Natural killer cell treated with Interleukin-12 subunit alpha and Interleukin-12 subunit beta and Interleukin-15 and Interleukin-18, amount 100 ng/mL, for 72 hours (primary cell): ENCODE measurements around the gene SERPINB12. TPM values are rescaled to one million over a fixed set of nuclear protein-coding genes. Genes with fewer than 3 reads are reported as not detected.

Source experiments
- ATAC-seq, 2 donors: fragments of 150-1000 bp; cut with Tn5 transposase in 1 of 2; sonication (Bioruptor Pico), chemical (Tn5 transposase) in 1 of 2; 2 replicates each; pipeline ENCODE4 v1.10.0; 2021
- DNase-seq: peaks from one replicate; pipeline ENCODE4 v3.0.0; 2022; ENCODE audit warnings: low spot score
- H3K27ac Mint-ChIP-seq, 2 donors: 1 replicate in 1 of 2; 2 replicates in 1 of 2; pipeline ENCODE4 v1.8.0; 2022; ENCODE audit warnings: mixed read lengths in 2 of 2, mild to moderate bottlenecking in 1 of 2, moderate library complexity in 1 of 2
- H3K27me3 Mint-ChIP-seq, 2 donors: 1 replicate in 1 of 2; 2 replicates in 1 of 2; pipeline ENCODE4 v1.8.0; 2022; ENCODE audit warnings: mixed read lengths in 2 of 2
- H3K36me3 Mint-ChIP-seq: one replicate; pipeline ENCODE4 v1.8.0; 2022; ENCODE audit warnings: mixed read lengths
- H3K4me1 Mint-ChIP-seq, 2 donors: 1 replicate in 1 of 2; 2 replicates in 1 of 2; pipeline ENCODE4 v1.8.0; 2022; ENCODE audit warnings: low read depth in 2 of 2, mixed read lengths in 2 of 2, mild to moderate bottlenecking in 1 of 2
- H3K4me3 Mint-ChIP-seq: one replicate; pipeline ENCODE4 v1.8.0; 2022; ENCODE audit warnings: mixed read lengths
- H3K9me3 Mint-ChIP-seq: 2 replicates; pipeline ENCODE4 v1.8.0; 2022; ENCODE audit warnings: mixed read lengths
- total RNA-seq, 2 donors: library from RNA; stranded (reverse); gene quantifications; one replicate each; pipeline ENCODE4 v1.2.3, GENCODE V29; 2022

SERPINB12 gene, protein sequence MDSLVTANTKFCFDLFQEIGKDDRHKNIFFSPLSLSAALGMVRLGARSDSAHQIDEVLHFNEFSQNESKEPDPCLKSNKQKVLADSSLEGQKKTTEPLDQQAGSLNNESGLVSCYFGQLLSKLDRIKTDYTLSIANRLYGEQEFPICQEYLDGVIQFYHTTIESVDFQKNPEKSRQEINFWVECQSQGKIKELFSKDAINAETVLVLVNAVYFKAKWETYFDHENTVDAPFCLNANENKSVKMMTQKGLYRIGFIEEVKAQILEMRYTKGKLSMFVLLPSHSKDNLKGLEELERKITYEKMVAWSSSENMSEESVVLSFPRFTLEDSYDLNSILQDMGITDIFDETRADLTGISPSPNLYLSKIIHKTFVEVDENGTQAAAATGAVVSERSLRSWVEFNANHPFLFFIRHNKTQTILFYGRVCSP
- total RNA-seq = not detected

DNA sequence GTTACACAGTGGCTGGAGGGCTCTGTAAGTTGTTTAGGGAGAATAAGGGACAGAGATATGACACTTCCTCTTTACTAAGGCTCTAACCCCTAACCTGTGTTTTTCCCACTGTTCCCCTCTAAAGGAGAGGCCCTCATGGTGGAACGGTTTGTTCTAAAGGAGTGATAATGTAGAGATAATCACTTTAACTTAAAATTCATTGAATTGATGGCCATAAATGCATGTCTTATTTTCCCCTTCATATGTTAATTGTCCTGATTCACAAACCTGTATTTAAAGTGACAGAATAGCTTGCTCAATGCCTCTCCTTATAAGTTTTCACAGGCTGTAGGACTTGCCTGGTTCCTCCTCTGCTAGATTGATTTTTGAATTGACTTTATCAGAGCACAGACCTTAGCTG is at the start of gene SERPINB12:
TSS of gene SERPINB12 (plus strand) at position 301 of the 400 bp plus-strand sequence. CDS start 13,791 bp downstream, outside the sequence.
- Mint-ChIP-seq H3K9me3 (no peaks in the 10 kb centered on the region), H3K4me1 (no peaks in the 10 kb centered on the region), H3K27me3 (peaks cover 21 to 33% of the 10 kb centered on the region in 2 donors), H3K36me3 (no peaks in the 10 kb centered on the region), H3K4me3 (no peak within 1 kb of the TSS), H3K27ac (no peak within 1 kb of the TSS)
- ATAC-seq (no peak), DNase-seq (no peak)

DNA sequence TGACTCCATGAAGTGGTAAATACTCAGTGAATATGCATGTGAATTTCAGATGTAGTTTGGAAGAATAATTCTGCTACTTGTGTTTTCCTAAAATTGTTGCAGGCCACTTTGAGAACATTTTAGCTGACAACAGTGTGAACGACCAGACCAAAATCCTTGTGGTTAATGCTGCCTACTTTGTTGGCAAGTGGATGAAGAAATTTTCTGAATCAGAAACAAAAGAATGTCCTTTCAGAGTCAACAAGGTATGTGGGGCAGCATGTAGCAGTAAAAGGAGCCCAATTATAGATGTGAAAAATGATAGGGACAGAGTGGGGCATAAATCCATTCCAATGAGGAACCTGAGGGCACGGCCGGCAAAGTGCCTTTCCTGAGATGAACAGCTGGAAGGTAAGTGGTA is 49.3 kb upstream of the SERPINB12 start:
- no peak overlapping the region for H3K27ac Mint-ChIP-seq
- peaks cover 0 to 4% of the 10 kb centered on the region in 2 donors for H3K27me3 Mint-ChIP-seq
- no peak for DNase-seq
- H3K9me3 Mint-ChIP-seq = no peaks in the 10 kb centered on the region
- no peaks in the 10 kb centered on the region for H3K36me3 Mint-ChIP-seq
- no peak overlapping the region for H3K4me3 Mint-ChIP-seq
- no peaks in the 10 kb centered on the region for H3K4me1 Mint-ChIP-seq
- no peak for ATAC-seq

DNA sequence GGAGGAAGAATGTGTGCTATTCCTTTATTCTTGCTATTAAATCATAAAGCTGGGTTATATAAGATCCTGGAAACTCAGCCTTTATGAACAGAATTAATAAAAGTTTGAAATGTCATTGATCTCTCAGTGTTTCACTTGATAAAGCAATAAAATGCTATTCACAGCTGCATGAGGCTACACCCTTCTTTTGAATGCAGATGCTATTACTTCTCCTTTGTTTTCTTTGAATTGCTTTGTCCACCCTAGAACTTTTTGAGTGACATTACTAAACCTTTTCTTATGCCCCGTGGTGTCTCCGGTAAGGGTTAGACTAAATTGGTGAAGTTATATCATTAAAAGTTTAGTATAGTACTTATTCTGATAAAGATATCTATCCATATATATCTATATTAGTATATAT is 46.5 kb upstream of the SERPINB12 start:
- Mint-ChIP-seq H3K27me3 (no peaks in the 10 kb centered on the region), H3K9me3 (no peaks in the 10 kb centered on the region), H3K27ac (no peak overlapping the region), H3K4me3 (no peak overlapping the region), H3K4me1 (no peaks in the 10 kb centered on the region), H3K36me3 (no peaks in the 10 kb centered on the region)
- DNase-seq = no peak
- ATAC-seq = no peak

DNA sequence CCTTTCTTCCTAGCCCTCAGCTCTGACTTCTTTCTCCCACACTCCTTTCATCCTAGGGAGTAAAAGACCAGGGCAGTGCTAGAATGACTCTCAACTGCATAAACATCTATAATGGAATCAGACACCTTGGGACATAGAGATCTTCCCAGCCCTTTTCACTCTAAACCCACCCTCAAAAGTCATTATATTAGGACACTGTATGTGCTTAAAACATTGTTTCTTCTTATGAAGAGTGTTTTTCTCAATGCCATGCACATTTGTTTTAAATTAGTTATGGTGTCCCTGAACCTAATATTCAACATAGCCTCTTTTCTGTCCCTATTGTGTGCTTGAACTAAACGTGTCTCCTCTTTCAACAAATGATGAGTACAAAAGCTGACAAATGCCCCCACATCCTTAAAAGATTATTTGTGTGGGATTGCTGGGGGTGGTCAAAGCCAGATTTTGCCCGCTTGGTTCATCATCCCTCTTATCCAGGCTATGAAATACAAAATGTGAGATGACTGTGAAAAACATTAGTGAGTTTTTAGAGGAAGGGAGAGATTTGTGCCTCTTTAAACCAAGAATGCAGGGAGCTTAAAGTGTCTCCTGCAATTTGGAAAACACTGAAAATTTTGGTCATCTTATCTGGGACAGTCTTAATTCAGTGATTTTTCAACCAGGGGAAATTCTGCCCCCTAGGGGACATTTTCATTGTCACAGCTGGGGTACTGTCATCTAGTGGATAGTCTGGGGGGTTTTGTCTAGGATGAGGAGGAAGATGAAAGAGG is 36.4 kb upstream of the SERPINB12 start:
- peaks cover 20 to 31% of the 10 kb centered on the region in 2 donors for H3K27me3 Mint-ChIP-seq
- no peak overlapping the region for H3K27ac Mint-ChIP-seq
- DNase-seq = no peak
- no peak overlapping the region for H3K4me3 Mint-ChIP-seq
- no peaks in the 10 kb centered on the region for H3K9me3 Mint-ChIP-seq
- H3K4me1 Mint-ChIP-seq = no peaks in the 10 kb centered on the region
- no peak for ATAC-seq
- H3K36me3 Mint-ChIP-seq = no peaks in the 10 kb centered on the region

DNA sequence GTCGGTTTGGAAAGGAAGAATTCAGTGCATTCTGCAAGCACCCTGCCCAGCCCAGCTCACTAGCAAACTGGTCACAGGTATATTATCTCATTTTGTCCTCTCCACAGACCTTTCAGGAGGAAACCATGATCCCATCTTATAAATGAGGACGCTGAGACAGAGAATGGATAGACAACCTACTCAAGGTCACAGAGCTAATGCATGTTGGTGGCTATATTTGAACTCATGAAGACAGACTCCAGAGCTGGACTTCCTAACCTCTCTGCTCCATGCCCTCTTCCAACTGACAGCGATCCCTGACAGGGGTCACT is 35.9 kb upstream of the SERPINB12 start:
- DNase-seq (no peak), ATAC-seq (no peak)
- no peaks in the 10 kb centered on the region for H3K9me3 Mint-ChIP-seq
- H3K27me3 Mint-ChIP-seq = peaks cover 20 to 36% of the 10 kb centered on the region in 2 donors
- no peak overlapping the region for H3K27ac Mint-ChIP-seq
- no peaks in the 10 kb centered on the region for H3K36me3 Mint-ChIP-seq
- no peak overlapping the region for H3K4me3 Mint-ChIP-seq
- H3K4me1 Mint-ChIP-seq = no peaks in the 10 kb centered on the region

DNA sequence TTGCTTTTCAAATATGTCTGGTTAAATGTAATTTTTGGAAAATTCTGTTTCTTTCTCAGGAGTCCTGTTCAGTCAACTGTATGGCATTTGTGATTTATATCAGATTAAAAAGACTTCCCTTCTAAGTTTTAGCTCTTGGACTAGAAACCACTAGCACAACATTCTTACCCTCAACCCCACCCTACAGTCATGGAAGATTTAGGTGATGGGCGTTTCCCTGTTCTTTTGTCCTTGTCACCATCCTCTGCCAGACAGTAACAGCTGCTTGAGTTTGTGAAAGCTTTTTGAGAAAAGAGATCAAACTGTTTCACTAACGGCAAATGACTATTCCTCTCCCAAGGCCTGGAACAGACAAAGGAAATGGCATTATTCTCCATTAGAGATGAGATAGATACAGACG is 33.6 kb upstream of the SERPINB12 start:
- no peak overlapping the region for H3K4me3 Mint-ChIP-seq
- no peak for DNase-seq
- H3K4me1 Mint-ChIP-seq = no peaks in the 10 kb centered on the region
- no peaks in the 10 kb centered on the region for H3K36me3 Mint-ChIP-seq
- H3K9me3 Mint-ChIP-seq = no peaks in the 10 kb centered on the region
- H3K27ac Mint-ChIP-seq = no peak overlapping the region
- ATAC-seq = no peak
- H3K27me3 Mint-ChIP-seq = peaks cover 27 to 58% of the 10 kb centered on the region in 2 donors

DNA sequence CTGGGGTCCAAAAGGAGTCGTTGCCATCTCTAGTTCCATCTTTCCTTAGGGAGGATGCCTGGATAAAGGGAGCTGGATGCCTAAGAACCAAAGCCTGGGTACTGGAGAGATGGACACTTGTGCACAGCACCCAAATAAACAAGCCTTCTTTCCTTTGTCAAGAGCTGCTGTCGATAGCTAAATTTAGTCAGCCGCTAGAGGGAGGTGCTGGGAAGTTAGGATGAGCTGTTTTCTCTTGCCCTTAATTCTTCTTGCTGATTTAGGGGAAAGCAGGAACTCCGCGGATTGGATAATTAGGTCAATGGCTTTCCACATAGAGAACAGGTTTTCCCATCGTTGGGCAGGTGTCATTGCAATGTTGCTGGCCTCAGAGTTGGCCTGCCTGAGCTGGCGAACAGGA is 30.9 kb upstream of the SERPINB12 start:
- no peak overlapping the region for H3K27ac Mint-ChIP-seq
- no peak for ATAC-seq
- H3K4me1 Mint-ChIP-seq = no peaks in the 10 kb centered on the region
- no peaks in the 10 kb centered on the region for H3K36me3 Mint-ChIP-seq
- H3K4me3 Mint-ChIP-seq = no peak overlapping the region
- H3K9me3 Mint-ChIP-seq = no peaks in the 10 kb centered on the region
- no peak for DNase-seq
- peaks cover 20 to 47% of the 10 kb centered on the region in 2 donors for H3K27me3 Mint-ChIP-seq

DNA sequence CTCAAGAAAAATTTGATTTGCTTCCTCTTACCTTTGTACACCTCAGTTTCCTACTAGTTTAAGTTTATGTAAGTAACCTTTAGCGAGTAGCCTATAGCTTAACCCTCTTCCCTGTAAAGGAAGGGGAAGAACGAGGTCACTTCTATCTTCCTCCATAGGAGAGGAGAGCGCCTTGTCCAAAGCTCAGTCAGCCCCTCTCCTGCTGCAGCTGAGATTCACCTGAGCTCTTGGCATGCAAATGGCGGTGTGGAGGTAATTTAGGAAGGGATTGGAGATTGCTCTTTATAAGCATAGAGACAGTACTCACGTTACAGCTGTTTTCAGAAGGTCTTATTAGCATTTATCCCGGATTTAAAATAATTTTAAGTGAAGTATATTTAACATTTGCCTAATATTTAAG is 27.8 kb upstream of the SERPINB12 start:
- no peak for DNase-seq
- no peak for ATAC-seq
- Mint-ChIP-seq H3K9me3 (no peaks in the 10 kb centered on the region), H3K27me3 (peaks cover 12 to 41% of the 10 kb centered on the region in 2 donors), H3K27ac (no peak overlapping the region), H3K4me3 (no peak overlapping the region), H3K36me3 (no peaks in the 10 kb centered on the region), H3K4me1 (peaks cover 0 to 4% of the 10 kb centered on the region in 2 donors)

DNA sequence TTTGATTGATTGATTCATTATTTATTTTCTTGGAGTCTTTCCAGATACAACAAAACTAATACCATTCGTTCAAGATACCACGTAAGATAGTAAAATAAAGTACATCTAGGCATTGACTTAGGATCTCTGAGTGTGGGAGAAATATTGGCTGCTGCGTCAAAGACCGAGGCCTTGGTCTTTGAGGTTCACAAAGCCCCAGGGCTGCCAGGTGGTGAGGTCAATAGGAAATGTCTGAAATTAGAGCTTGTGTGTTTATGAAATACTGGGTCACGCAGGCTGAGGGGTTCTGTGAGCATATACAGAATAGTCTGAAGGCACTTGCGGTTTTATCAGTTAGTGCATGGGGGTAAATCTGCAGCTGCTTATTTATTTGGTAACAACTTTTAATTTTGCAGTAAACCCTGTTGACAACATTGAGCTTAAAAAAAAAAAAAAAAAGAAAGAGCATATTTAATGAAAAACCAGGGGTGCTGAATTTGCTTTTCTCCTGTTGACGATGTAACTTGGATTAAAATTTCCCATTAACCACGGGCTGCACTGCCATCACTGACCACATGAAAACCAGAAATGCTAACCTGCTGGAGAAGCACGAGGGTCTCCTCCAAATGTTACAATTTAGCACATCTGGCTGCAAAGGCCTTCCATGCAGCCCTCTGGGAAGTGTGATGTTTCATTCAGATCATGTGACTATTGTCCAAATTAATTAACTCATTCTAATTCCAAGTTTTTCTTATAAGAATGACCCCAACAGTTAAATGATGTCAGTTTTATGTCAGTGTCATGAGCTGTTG is 27.1 kb upstream of the SERPINB12 start:
- no peak for ATAC-seq
- no peak overlapping the region for H3K27ac Mint-ChIP-seq
- no peaks in the 10 kb centered on the region for H3K36me3 Mint-ChIP-seq
- no peak for DNase-seq
- peaks cover 12 to 46% of the 10 kb centered on the region in 2 donors for H3K27me3 Mint-ChIP-seq
- H3K4me1 Mint-ChIP-seq = peaks cover 0 to 4% of the 10 kb centered on the region in 2 donors
- H3K4me3 Mint-ChIP-seq = no peak overlapping the region
- no peaks in the 10 kb centered on the region for H3K9me3 Mint-ChIP-seq

DNA sequence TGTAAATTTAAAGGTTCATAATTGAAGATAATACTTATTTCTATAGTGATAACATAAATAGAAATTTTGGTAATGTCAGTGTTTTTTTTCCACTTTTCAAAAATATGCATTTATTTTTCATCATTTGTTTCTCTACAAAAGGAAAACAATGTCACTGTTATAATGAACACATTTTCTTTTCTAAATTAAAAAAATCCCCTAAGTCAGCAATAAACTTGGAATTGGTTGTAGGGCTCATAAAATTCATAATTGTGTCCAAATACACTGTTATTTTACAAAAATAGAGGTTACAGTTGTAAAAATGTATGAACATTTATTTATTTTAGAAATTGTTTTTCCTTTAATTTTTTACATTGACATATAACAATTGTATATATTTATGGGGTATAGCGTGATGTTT is 26.4 kb upstream of the SERPINB12 start:
- ATAC-seq (no peak), DNase-seq (no peak)
- H3K4me3 Mint-ChIP-seq = no peak overlapping the region
- H3K4me1 Mint-ChIP-seq = peaks cover 0 to 4% of the 10 kb centered on the region in 2 donors
- no peaks in the 10 kb centered on the region for H3K36me3 Mint-ChIP-seq
- peaks cover 12 to 48% of the 10 kb centered on the region in 2 donors for H3K27me3 Mint-ChIP-seq
- H3K27ac Mint-ChIP-seq = no peak overlapping the region
- no peaks in the 10 kb centered on the region for H3K9me3 Mint-ChIP-seq

DNA sequence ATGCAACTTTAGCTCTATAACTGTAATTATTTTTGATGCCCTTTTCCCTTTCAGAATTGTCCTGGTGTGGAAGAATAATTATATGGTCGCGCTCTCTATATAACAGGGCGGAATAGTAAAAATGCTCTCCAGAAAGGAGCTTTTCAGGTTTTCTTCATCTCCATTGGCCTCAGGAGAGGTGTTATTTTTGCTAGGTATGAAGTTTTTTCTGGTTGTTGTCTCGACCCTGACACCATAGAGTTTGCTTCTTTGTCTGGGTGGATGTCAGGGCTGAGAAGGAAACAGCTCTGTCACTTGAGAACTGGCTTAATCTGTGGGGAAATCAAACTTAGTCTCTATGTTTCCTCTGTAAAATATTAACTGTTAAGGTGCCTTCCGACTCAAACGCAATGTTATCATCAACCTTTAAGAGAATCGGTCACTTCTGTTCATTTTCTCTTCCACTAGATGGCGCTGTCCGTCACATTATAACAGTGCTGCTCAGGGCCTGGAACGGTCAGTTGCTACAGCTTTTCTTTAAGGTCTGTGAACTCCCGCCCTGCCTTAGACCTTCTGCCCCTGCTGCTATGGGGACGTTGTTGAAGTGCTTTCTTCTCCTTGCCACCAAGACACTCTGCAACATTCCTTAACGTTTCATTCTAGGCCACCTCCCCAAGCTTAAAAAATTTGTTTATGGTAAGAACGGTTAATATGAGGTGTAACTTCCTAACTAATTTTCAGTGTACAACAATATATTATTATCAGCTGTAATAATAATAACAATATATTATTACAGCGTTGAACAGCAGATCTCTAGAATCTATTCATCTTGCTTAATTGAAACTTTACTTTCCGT is 23.8 kb upstream of the SERPINB12 start:
- Mint-ChIP-seq H3K36me3 (no peaks in the 10 kb centered on the region), H3K9me3 (no peaks in the 10 kb centered on the region), H3K4me1 (peaks cover 0 to 4% of the 10 kb centered on the region in 2 donors), H3K4me3 (no peak overlapping the region), H3K27ac (no peak overlapping the region), H3K27me3 (peaks cover 15 to 32% of the 10 kb centered on the region in 2 donors)
- DNase-seq = peak; percentile 75
- peak; percentile 77 to 82 for ATAC-seq

DNA sequence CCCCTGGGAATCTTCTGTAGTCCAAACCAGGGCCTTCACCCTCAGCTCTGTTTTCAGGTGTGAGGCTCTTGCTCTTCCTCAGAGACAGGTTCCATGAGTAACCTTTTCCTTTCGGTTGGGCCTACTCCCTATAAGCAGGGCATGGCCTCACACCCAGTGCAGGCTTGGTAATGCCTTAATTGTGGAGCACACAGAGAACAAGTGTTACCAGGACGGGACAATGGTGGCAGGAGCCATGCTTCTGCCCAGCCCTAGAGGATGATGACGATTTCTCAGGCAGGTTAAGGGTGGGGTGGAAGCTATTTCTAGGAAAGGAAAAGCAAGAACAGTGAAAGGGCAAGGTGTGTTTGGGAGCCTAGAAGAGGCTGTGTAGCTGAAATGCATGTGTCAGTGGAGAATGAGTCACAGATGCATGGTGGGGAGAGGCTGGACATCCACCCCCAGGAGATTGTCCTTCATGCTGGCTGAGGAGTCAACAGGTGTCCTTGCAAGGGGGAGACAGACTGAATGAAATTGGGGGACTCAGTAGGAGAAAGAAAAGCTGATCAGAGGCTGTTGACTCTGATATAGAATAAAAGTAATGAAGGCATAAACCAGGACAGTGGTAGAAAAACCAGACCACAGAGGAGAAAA is 22.0 kb upstream of the SERPINB12 start:
- peaks cover 0 to 4% of the 10 kb centered on the region in 2 donors for H3K4me1 Mint-ChIP-seq
- no peak for DNase-seq
- ATAC-seq = peak in 1 of 2 donors; percentile 28
- H3K9me3 Mint-ChIP-seq = no peaks in the 10 kb centered on the region
- no peak overlapping the region for H3K27ac Mint-ChIP-seq
- no peak overlapping the region for H3K4me3 Mint-ChIP-seq
- H3K27me3 Mint-ChIP-seq = peaks cover 17 to 31% of the 10 kb centered on the region in 2 donors
- H3K36me3 Mint-ChIP-seq = no peaks in the 10 kb centered on the region

DNA sequence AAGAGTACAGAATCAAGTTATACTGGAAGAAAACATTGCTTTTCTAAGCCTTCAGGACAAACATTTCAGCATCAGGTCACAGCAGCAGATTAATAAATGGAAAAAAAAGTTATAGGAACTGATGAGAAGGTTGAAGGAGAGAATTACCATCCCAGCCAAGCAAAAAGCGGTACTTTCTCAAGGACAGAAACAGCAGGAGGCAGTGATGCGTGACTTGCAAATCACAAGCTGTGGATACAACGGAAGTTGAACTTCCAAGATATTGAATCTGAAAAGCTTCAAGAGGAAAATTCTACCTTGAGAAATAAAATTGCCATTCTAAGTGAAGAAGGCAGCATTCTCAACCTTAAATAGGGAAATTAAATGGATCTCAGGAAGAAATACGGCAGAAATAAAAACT is 18.5 kb upstream of the SERPINB12 start:
- Mint-ChIP-seq H3K27ac (no peak overlapping the region), H3K36me3 (no peaks in the 10 kb centered on the region), H3K9me3 (no peaks in the 10 kb centered on the region), H3K4me1 (no peaks in the 10 kb centered on the region), H3K27me3 (peaks cover 14 to 27% of the 10 kb centered on the region in 2 donors), H3K4me3 (no peak overlapping the region)
- ATAC-seq (no peak), DNase-seq (no peak)
